Activated naive CD8-positive, alpha-beta T cell (primary cell): Measurements from ENCODE around the gene CD160.

Experiments used
- H3K27ac Mint-ChIP-seq: one replicate; pipeline ENCODE4 v1.8.0; 2021; ENCODE audit warnings: mixed read lengths
- H3K27me3 Mint-ChIP-seq: one replicate; pipeline ENCODE4 v1.8.0; 2021; ENCODE audit warnings: mixed read lengths
- H3K36me3 Mint-ChIP-seq: one replicate; pipeline ENCODE4 v1.8.0; 2021; ENCODE audit warnings: mixed read lengths
- H3K4me1 Mint-ChIP-seq: one replicate; pipeline ENCODE4 v1.8.0; 2021; ENCODE audit warnings: low read depth, mixed read lengths
- H3K4me3 Mint-ChIP-seq: one replicate; pipeline ENCODE4 v1.8.0; 2021; ENCODE audit warnings: mild to moderate bottlenecking, mixed read lengths
- H3K9me3 Mint-ChIP-seq: one replicate; pipeline ENCODE4 v1.8.0; 2021; ENCODE audit warnings: low read depth, mixed read lengths

CD160 gene

GRCh38 chr1:145786271-145786670 lies 67.0 kb downstream of the CD160 start:
- H3K9me3 Mint-ChIP-seq: no peaks in the 10 kb centered on the region
- peak overlapping the region; percentile 51 for H3K4me3 Mint-ChIP-seq
- H3K36me3 Mint-ChIP-seq: peaks cover 13% of the 10 kb centered on the region
- H3K27me3 Mint-ChIP-seq: no peaks in the 10 kb centered on the region
- H3K4me1 Mint-ChIP-seq: peaks cover 27% of the 10 kb centered on the region
- H3K27ac Mint-ChIP-seq: peak overlapping the region; percentile 76

- Mint-ChIP-seq H3K4me1 (peaks cover 27% of the 10 kb centered on the region), H3K4me3 (no peak overlapping the region), H3K9me3 (no peaks in the 10 kb centered on the region), H3K36me3 (peaks cover 13% of the 10 kb centered on the region), H3K27me3 (no peaks in the 10 kb centered on the region), H3K27ac (no peak overlapping the region)
Observed at GRCh38 chr1:145788580-145788979, 69.3 kb downstream of the CD160 start.
